T-helper 22 cell (primary cell): Measurements from ENCODE around the gene CTSS.
"Not testable (repeated sequence)": the region's sequence is repeated elsewhere in the genome, so short reads cannot be mapped to it uniquely, and the experiment has no call there.

Source experiments
- DNase-seq: peaks from one replicate; pipeline ENCODE4 v3.0.0-alpha.2; 2020; ENCODE audit warnings: low read depth

CTSS gene

DNA sequence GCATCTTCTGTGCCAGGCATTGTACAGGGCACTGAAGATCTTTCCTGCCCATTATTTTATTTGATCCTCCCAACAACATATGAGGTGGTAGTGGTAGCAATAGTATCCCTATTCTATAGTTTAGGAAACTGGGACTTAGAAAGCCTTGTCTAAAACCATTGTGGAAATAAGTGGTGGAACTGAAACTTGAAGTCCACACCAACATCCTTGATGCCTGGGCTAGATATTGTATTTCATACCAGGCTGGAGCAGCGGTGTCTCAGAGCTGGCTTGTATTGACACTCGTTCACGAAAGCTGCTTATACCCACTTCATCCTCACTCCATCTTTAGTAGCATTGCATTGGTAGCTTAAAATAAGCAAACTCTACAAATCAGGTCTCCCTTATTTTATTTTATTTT lies 9.7 kb upstream of the CTSS start:
- no peak for DNase-seq

DNA sequence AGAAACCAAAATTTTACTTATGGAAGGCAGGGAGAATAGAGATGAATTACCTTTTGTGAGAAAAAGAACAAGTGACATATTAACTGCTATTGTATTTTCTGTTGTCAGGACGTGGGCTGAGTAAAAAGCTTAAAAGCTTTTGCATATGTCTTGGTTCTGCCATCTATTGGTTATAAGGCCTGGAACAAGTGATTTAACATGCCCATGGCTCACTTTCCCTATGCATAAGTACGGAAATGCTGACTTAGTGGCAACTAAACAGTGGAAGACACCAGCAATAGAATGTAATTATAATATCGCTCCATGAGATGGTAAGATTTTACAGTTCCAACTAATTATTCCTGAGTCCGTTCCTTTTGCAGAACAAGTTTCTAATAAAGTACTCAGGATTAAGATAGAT lies 6.7 kb upstream of the CTSS start:
- no peak for DNase-seq

DNA sequence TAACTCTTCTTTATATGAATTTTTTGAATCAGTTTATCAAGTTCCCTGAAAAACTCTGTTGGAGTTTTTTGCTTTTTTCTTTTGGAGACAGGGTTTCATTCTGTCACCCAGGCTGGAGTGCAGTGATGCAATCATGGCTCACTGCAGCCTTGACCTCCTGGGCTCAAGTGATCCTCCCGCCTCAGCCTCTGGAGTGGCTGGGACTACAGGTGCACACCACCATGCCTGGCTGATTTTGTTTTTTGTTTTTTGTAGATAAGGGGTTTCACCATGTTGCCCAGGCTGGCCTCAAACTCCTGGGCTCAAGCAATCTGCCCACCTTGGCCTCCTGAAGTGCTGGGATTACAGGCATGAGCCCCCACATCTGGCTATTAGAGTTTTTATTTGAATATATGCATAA lies 2.1 kb upstream of the CTSS start:
- DNase-seq, result not testable (repeated sequence)

DNA sequence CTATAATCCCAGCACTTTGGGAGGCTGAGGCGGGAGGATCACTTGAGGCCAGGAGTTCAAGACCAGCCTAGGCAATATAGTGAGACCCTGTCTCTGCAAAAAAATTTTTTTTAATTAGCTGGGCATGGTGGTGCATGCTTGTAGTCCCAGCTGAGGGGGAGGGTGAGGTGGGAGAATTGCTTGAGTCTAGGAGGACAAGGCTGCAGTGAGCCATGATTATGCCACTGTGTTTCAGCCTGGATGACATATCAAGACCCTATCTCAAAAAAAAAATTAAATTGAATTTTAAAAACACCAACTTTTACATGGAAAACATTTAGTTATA lies 361 bp upstream of the CTSS start:
- not testable (repeated sequence) for DNase-seq

DNA sequence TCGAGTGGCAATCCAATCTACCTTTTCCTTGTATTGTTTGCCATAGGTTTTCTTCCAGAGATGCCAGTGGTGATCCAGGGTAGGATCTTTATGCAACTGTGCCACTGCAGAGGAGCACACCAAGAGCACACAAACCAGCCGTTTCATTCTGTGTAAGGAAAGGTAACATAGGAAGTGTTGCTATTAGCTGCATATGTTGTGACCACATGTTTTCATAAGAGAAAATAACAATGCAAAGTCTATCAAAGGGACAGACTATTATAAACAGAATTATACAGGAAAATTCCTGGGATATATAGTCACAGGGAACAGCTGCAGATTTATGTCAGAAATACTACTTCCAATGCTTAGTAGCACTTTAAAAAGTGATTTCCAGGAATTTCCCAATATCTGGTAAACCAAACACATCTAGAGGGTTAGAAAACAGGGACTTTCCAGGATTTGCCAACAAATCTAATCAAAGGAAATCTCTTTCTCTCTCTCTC lies 919 bp downstream of the CTSS start:
- no peak for DNase-seq

DNA sequence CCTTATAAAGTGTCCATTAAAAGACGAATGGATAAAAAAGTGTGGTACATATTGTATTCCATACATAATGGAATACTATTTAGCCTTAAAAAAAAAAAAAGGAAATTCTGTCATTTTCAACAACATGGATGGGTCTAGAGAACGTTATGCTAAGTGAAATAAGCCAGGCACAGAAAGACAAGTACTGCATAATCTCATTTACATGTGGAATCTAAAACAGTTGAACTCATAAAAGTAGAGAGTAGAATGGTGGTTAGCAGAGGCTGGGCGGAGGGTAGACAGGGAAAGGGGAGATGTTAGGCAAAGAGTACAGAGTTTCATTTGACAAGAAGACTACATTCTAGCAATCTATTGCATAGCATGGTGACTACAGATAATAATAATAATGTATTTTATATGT lies 2.6 kb downstream of the CTSS start:
- DNase-seq, result no peak

DNA sequence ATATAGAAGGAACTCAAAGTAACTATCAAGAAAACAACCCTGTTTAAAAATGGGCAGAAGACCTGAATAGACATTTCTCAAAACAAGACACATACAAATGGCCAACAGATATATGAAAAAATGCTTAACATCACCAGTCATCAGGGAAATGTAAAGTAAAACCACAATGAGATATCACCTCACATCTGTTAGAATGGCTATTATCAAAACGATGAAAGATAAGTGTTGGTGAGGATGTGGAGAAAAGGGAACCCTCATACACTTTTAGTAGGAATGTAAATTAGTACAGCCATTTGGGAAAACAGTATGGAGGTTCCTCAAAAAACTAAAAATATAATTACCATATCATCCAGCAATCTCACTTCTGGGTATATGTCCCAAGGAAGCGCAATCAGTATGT lies 3.0 kb downstream of the CTSS start:
- DNase-seq, result no peak

DNA sequence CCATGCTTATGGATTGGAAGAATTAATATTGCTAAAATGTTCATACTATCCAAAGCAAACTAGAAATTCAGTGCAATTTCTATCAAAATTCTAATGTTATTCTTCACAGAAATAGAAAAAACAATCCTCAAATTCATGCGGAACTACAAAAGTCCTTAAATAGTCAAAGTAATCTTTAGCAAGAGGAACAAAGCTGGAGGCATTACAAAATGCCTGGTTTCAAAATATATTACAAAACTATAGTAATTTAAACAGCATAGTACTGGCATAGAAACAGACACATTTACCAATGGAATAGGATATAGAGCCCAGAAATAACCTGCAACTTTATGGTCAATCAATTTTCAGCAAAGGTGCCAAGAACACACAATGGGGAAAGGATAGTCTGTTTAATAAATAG lies 3.8 kb downstream of the CTSS start:
- DNase-seq, result no peak

DNA sequence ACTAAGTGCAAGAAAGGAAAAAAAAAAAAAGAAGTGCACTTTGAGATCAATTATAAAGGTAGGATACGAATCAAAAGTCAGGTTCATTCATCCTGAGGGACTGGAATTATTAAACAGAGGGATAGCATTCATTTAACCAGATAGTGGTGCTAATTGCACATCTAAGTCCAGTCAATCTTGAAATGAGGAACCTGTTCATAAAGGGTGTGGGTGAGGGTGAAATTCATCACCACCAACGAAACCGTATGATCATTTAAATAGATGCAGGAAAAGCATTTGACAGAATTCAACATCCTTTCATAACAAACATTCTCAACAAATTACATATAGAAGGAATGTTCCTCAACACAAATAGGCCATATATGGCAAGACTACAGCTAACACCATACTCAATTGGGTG lies 5.6 kb downstream of the CTSS start:
- DNase-seq, result no peak

DNA sequence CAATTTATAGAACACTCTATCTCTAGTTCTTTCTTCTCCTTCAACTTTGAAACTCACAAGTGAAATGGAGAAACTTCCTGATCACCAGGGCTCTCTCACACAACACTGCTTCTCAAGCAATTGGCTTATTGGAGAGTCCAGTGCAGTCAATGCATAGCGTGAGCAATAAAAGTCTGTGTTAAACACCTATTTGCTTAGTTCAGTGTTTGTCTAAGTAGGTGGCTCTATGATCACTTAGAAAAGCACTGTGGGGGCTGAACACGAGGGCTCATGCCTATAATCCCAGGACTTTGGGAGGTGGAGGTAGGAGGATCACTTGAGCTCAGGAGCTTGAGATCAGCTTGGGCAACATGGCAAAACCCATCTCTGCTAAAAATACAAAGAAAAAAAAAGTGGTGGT lies 12.2 kb downstream of the CTSS start:
- DNase-seq, result no peak

DNA sequence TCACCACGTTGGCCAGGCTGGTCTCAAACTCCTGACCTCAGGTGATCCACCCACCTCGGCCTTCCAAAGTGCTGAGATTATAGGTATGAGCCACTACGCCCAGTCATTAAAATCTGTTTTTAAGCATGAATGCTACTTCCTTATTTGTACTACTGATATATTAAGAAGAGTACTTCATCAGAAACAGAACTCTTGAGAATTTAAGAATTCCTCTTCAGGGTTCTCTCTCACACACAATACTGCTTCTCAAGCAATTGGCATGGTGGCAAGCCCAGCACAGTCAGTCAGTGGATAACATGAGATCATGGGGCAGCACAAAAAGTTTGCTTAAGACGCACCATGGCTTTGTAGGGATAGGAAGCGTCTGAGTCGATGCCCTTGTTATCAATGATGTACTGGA lies 14.1 kb downstream of the CTSS start:
- DNase-seq, result no peak

DNA sequence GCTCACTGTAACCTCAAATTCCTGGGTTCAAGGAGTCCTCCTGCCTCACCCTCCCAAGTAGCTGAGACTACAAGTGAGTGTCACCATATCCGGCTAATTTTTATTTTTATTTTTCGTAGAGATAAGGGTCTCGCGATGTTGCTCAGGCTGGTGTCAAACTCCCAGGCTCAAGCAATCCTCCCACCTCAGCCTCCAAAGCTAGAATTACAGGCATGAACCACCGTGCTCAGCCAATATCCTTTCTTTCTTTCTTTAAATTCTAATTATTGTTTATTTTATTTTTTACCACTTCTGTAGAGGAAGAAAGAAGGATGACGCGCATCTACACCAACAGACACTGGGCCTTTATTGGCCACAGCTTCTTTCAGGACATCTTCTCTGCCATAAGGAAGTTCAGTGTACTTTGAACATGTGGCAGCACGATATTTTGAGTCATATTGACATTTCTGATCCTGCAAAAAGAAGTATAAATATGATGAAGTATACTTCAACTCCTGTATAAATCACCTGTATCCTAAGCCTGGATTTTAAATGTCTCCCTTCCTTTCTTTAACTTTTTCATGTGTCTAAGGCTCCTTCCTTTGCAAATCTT lies 15.8 kb downstream of the CTSS start:
- DNase-seq, result no peak

DNA sequence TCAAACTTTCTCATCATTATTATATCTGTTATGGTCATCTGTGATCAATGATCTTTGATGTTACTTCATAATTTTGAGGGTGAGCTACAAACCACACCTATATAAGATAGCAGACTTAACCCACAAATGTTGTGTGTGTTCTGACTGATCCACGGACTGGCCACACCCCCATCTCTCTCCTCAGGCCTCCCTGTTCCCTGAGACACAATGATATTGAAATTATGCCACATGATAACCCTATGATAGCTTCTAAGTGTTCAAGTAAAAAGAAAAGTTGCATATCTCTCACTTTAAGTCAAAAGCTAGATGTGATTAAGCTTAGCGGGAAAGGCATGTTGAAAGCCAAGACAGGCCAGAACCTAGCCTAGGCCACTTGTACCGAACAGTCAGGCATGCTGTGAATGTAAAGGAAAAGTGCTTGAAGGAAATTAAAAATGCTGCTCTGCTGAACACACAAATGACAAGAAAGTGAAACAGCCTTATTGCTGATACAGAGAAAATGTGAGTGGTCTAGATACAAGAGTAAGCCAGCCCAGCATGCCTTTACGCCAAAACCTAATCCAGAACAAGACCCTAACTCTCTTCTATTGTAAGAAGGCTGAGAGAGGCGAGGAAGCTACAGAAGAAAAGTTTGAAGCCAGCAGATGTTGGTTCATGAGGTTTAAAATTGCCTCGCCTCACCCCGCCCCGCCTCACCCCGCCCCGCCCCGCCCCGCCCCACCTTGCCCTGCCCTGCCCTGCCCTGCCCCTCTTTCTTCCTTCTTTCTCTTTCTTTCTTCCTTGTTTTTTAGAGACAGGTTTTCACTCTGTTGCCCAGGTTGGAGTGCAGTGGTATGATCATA lies 16.5 kb downstream of the CTSS start:
- DNase-seq, result no peak

DNA sequence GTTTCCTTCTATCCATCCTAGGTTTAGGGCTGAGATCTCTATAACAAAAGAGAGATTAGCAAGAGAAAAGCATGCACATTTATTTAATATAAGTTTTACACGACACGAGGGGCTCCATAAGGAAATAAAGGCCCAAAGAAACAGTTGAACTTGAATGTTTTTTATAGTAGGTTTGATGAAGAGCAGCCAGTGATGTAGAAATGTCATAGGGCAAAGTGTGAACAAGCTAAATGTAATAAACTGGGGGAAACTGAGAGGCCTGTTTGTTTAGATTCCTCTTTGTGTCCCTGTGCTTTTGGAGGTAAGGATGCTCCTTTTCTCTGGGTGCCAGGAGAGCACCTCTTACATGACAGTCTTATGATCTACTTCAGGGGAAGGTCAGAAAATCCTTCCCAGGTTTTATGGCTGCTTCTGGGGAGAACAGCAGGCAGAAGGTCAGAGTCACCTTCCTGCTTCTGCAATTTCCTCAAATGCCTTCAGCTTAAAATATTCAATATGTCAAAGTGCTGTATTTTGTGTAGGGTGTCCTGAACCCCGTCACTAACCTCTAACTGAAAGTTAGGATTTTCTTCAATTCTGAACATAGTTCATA lies 35.4 kb downstream of the CTSS start:
- DNase-seq, result no peak

DNA sequence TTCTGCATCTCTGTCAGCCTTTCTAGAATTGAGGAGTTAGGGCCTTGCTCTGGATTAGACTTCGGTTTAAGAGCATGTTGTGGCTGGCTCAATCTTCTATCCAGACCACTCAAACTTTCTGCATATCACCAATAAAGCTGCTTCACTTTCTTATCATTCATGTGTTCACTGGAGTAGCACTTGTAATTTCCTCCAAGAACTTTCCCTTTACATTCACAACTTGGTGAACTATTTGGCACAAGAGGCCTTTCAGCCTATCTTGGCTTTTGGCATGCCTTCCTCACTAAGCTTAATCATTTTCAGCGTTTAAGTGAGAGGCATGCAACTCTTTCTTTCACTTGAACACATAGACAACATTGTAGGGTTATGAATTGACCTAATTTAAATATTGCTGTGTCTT lies 41.2 kb downstream of the CTSS start:
- DNase-seq, result no peak

DNA sequence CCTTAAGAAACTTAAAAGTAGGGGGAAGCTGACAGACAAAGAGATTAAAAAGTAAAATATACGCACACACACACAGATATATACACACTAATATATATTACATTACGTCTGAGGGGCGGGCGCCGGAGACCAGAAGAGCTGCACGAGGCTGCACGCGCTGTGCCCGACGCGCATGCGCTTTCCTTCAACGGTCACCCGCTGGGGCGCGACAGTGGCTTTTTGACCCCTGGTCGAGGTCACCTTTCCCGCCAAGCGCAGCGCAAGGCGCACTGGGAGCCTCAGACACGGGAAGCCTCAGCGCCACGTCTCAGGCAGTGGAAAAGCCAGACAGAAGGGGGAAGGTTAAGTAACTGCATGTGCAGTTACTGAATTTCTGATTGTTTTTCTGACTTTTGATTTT lies 44.9 kb downstream of the CTSS start, which contains the start of gene HORMAD1:
Gene HORMAD1 (minus strand): TSS at position 193 of the 400 bp plus-strand sequence. CDS start 1,390 bp downstream, outside the sequence.
- DNase-seq, result no peak

DNA sequence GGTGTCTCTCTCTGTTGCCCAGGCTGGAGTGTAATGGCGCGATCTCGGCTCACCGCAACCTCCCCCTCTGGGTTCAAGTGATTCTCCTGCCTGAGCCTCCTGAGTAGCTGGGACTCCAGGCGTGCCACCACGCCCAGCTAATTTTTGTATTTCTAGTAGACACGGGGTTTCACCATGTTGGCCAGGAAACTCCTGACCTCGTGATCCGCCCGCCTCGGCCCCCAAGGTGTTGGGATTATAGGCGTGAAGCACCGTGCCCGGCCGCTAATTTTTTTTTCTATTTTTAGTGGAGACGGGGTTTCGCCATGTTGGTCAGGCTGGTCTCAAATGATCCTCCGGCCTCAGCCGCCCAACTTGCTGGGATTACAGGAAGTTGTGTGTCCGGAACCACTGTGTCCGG lies 45.5 kb downstream of the CTSS start:
- no peak for DNase-seq

DNA sequence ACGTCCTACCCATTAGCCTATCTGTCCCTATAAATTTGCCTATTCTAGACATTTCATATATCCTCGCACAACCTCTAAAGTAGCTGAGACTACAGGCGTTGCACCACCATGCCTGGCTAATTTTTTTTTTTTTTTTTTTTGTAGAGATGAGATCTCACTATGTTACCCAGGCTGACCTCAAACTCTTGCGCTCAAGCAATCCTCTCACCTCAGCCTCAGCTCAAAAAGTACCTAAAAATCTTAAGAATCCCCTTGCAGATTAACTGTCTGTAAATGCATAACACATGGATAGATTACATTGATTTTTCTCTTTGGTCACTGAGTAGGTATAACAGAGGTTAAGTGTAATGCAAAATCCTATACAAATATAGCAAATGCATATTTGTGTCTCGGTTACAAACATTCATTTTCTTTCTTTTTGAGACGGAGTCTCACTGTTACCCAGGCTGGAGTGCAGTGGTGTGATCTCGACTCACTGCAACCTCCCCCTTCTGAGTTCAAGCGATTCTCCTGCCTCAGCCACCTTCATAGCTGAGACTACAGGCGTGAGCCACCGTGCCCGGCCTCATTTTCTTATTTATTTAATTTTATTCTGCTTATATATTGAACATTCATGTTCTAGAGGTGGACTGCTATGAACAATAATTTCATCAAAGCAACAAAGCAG lies 47.2 kb downstream of the CTSS start:
- no peak for DNase-seq

DNA sequence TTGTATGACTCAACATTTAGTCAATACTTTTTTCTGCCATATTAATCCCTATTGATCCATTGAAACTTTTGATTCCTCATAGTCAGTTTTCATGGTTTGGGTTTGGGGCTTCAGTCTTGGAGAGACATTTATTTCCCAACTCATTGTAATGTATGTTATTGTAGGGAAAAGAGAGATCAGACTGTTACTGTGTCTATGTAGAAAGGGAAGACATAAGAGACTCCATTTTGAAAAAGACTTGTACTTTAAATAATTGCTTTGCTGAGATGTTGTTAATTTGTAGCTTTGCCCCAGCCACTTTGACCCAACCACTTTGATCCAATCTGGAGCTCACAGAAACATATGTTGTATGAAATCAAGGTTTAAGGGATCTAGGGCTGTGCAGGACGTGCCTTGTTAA lies 56.5 kb downstream of the CTSS start:
- DNase-seq, result not testable (repeated sequence)

DNA sequence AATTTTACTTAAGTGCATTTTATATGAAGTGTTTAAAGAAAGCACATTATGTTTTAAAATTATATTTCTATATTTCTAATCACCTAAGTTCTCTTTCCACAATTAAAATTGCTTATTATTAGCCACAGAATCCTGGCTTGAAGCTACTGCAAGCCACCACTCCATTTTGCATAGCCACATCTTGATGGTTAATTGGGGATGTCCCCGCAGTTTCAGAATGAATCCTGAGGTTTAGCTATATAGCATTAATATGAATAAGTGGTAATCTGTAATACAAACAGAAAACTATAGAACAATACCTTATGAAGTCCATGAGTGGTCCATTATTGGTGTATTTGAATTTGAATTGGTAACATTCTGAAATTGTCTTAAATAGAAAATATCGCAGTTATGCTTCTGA lies 57.0 kb downstream of the CTSS start:
- DNase-seq, result no peak

DNA sequence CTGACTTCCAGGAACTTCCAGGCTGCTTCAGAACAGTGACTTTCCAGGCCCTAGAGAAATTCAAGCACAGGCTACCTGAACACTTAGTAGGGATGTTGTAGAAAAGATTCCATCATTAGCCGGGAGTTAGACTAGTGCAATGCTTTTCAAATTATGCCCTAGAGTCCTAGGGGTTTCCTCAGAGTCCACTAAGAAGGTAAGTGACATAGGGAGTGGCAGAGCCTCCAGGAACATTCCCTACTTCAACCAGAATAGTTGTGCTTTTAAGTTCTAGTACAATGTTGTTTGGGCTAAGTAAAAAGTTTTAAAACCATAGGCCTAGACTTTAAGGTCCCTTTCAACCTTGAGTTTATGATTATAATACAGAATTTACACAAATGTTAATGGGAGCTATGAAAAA lies 59.5 kb downstream of the CTSS start:
- no peak for DNase-seq

DNA sequence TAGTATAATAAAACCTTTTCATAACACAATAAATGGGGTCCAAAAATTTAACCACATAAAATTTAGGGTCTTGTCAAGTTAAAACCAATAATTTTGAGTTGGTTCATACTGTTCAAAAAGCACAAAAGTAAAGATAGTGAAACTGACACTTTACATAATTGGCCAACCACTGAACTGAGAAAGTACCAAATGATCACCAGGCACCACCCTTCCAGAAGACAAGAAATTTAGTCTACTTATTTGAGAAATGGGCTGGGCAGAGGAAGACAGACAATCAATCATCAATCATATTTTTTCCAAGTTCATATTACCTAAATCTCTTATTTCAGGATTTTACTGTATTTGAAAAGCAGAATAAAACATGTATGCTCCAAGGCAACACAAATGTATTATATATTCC lies 62.2 kb downstream of the CTSS start:
- no peak for DNase-seq
